ENCODE data around the gene LAMB3. TPM values are rescaled to one million over a fixed set of nuclear protein-coding genes. Genes with fewer than 3 reads are reported as not detected.

The LAMB3 gene
- total RNA-seq, 1 experiment from 2014 or later, result 0.28 TPM

- Histone ChIP-seq H3K23me2 (ENCODE audit: insufficient read length, low read depth, low read length, poor library complexity, severe bottlenecking) (no peaks in the 10 kb centered on the region), H3K4ac (ENCODE audit: low read depth, low read length) (no peak overlapping the region), H2BK5ac (ENCODE audit: insufficient read length, low read length) (no peak overlapping the region), H4K5ac (ENCODE audit: insufficient read length, low read depth, low read length) (no peak overlapping the region), H3K18ac (ENCODE audit: insufficient read length, low read depth, low read length) (no peak overlapping the region), H3K27me3 (ENCODE audit: insufficient read depth, low read length) (no peaks in the 10 kb centered on the region), H3K4me2 (ENCODE audit: insufficient read depth, insufficient read length, low read length) (no peak overlapping the region), H2BK15ac (ENCODE audit: low read depth, low read length) (no peak overlapping the region), H2BK12ac (ENCODE audit: insufficient read length, low read depth, low read length) (no peak overlapping the region), H3K4me1 (ENCODE audit: insufficient read depth, low read length) (no peaks in the 10 kb centered on the region), H3K79me2 (ENCODE audit: insufficient read depth, low read length) (no peaks in the 10 kb centered on the region), H3K9ac (ENCODE audit: extremely low read depth, insufficient read length, low read length) (no peak overlapping the region), H3K23ac (ENCODE audit: insufficient read length, low read depth, low read length) (no peak overlapping the region), H2BK120ac (ENCODE audit: low read depth, low read length, poor library complexity, severe bottlenecking) (no peak overlapping the region), H2AFZ (ENCODE audit: low read length) (no peak overlapping the region), H4K20me1 (ENCODE audit: control insufficient read depth, insufficient read depth, insufficient read length) (no peaks in the 10 kb centered on the region), H3K9me3 (ENCODE audit: control insufficient read depth, low read depth, low read length) (no peaks in the 10 kb centered on the region), H3K14ac (ENCODE audit: insufficient read depth, low read length) (no peak overlapping the region; the same call in 1 of the 2 replicates), H3T11ph (ENCODE audit: low read length) (no peak overlapping the region), H2BK20ac (ENCODE audit: low read depth, low read length, poor library complexity, severe bottlenecking) (no peak overlapping the region), H4K8ac (replicated peaks; ENCODE audit: insufficient read length, low read depth, low read length) (no peak overlapping the region), H3K56ac (ENCODE audit: insufficient read length, low read depth, low read length) (no peak overlapping the region), H4K91ac (ENCODE audit: insufficient read length, low read depth, low read length) (no peak overlapping the region), H2AK5ac (ENCODE audit: insufficient read length, low read length) (no peak overlapping the region), H3K27ac (ENCODE audit: insufficient read length, low read depth, low read length) (no peak overlapping the region), H3K79me1 (ENCODE audit: insufficient read depth, low read depth, low read length, poor library complexity, severe bottlenecking) (no peaks in the 10 kb centered on the region)
- Mint-ChIP-seq H3K9me3 (no peaks in the 10 kb centered on the region), H3K27ac (no peak overlapping the region; a peak in 1 of 7 replicates), H3K4me1 (peaks cover 21 to 35% of the 10 kb centered on the region in 2 experiments), H3K4me3 (no peak overlapping the region), H3K27me3 (ENCODE audit: low read depth) (peaks cover 5% of the 10 kb centered on the region), H3K36me3 (ENCODE audit: insufficient read depth in 1 of 3, low read depth in 3 of 3) (no peaks in the 10 kb centered on the region)
- no peak for DNase-seq
- WGBS (ENCODE audit: extremely low coverage, insufficient read length, low lambda C conversion rate), result no CpG with 5 or more reads among the region's 9 CpGs
- no peak for TF ChIP-seq CTCF (conservative IDR thresholded peaks at IDR 0.05)
Measured at GRCh38 chr1:209657140-209657879, 5.1 kb upstream of the LAMB3 start.
